Body of pancreas (tissue), 4 donors: ENCODE results near the gene COL13A1.

Source experiments
- POLR2A ChIP-seq, 3 donors: fragments of 450-650 bp; IDR thresholded peaks; one replicate each; pipeline ENCODE4 v1.6.1; 2016; ENCODE audit warnings: antibody characterized with exemption in 3 of 3, mild to moderate bottlenecking in 2 of 3
- TF ChIP-seq, protein P1 (sequence below), 7 experiments: fragments of 450-650 bp in 4 of 7; fragments of 200-600 bp in 3 of 7; sonication (generic) in 3 of 7; IDR thresholded peaks; one replicate each; pipeline ENCODE4 v1.5.1; 2016 to 2019; ENCODE audit warnings: antibody characterized with exemption in 7 of 7

- TF ChIP-seq, protein P1, sequence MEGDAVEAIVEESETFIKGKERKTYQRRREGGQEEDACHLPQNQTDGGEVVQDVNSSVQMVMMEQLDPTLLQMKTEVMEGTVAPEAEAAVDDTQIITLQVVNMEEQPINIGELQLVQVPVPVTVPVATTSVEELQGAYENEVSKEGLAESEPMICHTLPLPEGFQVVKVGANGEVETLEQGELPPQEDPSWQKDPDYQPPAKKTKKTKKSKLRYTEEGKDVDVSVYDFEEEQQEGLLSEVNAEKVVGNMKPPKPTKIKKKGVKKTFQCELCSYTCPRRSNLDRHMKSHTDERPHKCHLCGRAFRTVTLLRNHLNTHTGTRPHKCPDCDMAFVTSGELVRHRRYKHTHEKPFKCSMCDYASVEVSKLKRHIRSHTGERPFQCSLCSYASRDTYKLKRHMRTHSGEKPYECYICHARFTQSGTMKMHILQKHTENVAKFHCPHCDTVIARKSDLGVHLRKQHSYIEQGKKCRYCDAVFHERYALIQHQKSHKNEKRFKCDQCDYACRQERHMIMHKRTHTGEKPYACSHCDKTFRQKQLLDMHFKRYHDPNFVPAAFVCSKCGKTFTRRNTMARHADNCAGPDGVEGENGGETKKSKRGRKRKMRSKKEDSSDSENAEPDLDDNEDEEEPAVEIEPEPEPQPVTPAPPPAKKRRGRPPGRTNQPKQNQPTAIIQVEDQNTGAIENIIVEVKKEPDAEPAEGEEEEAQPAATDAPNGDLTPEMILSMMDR (IDR thresholded peaks at IDR 0.05), result no peak
- TF ChIP-seq POLR2A (IDR thresholded peaks at IDR 0.05), result no peak
These were observed 160.4 kb downstream of the COL13A1 start for GRCh38 chr10:69961881-69962745.
